PC-3 (cell line): ENCODE measurements around the gene MACROD2. TPM values are rescaled to one million over a fixed set of nuclear protein-coding genes. Genes with fewer than 3 reads are reported as not detected.

Experiments used
- ATAC-seq: fragments of 200-7000 bp; cut with Tn5 transposase; 2 replicates; pipeline ENCODE4 v1.9.1; 2020; ENCODE audit warnings: mild to moderate bottlenecking, moderate library complexity
- BruUV-seq: library from RNA; stranded (reverse); fragments of 400-500 nt; replicated peaks from 2 replicates; lab custom pipeline; 2021; lab: Mats Ljungman, UMichigan
- CTCF ChIA-PET: fragments of 300-600 bp; sonication (Branson Sonifier 250); formaldehyde crosslinking; loops from one replicate; lab custom pipeline; 2022; ENCODE audit warnings: antibody characterized with exemption; lab: Charles Lee
- POLR2A ChIA-PET: fragments of 300-600 bp; sonication (Branson Sonifier 250); formaldehyde crosslinking; loops from one replicate; lab custom pipeline; 2022; ENCODE audit warnings: antibody characterized with exemption; ENCODE audit not compliant: unreplicated experiment; lab: Charles Lee
- DNase-seq: peaks from one replicate; pipeline ENCODE4 v3.0.0-alpha.2; 2015
- H2AFZ ChIP-seq: fragments of 300-600 bp; sonication (generic); 2 replicates; pipeline ENCODE4 v1.6.0; 2016; ENCODE audit warnings: antibody characterized with exemption, low read length
- H3F3A ChIP-seq: fragments of 300-600 bp; sonication (generic); one replicate; pipeline ENCODE4 v1.6.0; 2017; ENCODE audit warnings: antibody characterized with exemption, low read length, control low read depth, mild to moderate bottlenecking; ENCODE audit not compliant: unreplicated experiment
- H3K27ac ChIP-seq: fragments of 300-600 bp; sonication (generic); 2 replicates; pipeline ENCODE4 v1.5.1; 2016; ENCODE audit warnings: mild to moderate bottlenecking, low read length
- H3K27me3 ChIP-seq: fragments of 300-600 bp; sonication (generic); 2 replicates; pipeline ENCODE4 v1.6.1; 2016; ENCODE audit warnings: low read length, mixed read lengths
- H3K36me3 ChIP-seq: fragments of 300-600 bp; sonication (generic); 2 replicates; pipeline ENCODE4 v1.6.1; 2016; ENCODE audit warnings: low read depth, mixed run types, low read length, mixed read lengths
- H3K4me1 ChIP-seq: fragments of 300-600 bp; sonication (generic); 2 replicates; pipeline ENCODE4 v1.5.1; 2016; ENCODE audit warnings: low read length; ENCODE audit not compliant: insufficient read depth
- H3K4me2 ChIP-seq: fragments of 300-600 bp; sonication (generic); 2 replicates; pipeline ENCODE4 v1.6.0; 2016; ENCODE audit warnings: low read length
- H3K4me3 ChIP-seq: fragments of 300-600 bp; sonication (generic); 2 replicates; pipeline ENCODE4 v1.5.1; 2016; ENCODE audit warnings: mild to moderate bottlenecking, low read length, mixed read lengths
- H3K79me2 ChIP-seq: fragments of 300-600 bp; sonication (generic); 2 replicates; pipeline ENCODE4 v1.6.1; 2017; ENCODE audit warnings: low read length, mixed read lengths
- H3K9ac ChIP-seq: fragments of 300-600 bp; sonication (generic); 2 replicates; pipeline ENCODE4 v1.6.0; 2016; ENCODE audit warnings: mild to moderate bottlenecking, low read length
- H3K9me2 ChIP-seq: fragments of 300-600 bp; sonication (generic); replicated peaks from 2 replicates; pipeline ENCODE4 v1.6.1; 2016; ENCODE audit warnings: mixed run types, low read length, mixed read lengths
- H3K9me3 ChIP-seq: fragments of 300-600 bp; sonication (generic); 2 replicates; pipeline ENCODE4 v1.6.1; 2016; ENCODE audit warnings: low read length, mixed read lengths
- H4K20me1 ChIP-seq: fragments of 300-600 bp; sonication (generic); 2 replicates; pipeline ENCODE4 v1.6.1; 2016; ENCODE audit warnings: low read length, mixed read lengths
- CTCF ChIP-seq: fragments of 300-600 bp; sonication (generic); conservative IDR thresholded peaks from 2 replicates; pipeline ENCODE4 v1.5.1; 2017; ENCODE audit warnings: antibody characterized with exemption, low read depth, mild to moderate bottlenecking, low read length
- EZH2 ChIP-seq: fragments of 300-600 bp; sonication (generic); IDR thresholded peaks from one replicate; pipeline ENCODE4 v1.6.1; 2017; ENCODE audit warnings: antibody characterized with exemption, mild to moderate bottlenecking, low read length; ENCODE audit not compliant: unreplicated experiment
- EZH2phosphoT487 ChIP-seq: fragments of 300-600 bp; sonication (generic); IDR thresholded peaks from 2 replicates; pipeline ENCODE4 v1.6.1; 2018; ENCODE audit warnings: mild to moderate bottlenecking, antibody characterized with exemption, low read length, borderline replicate concordance
- intact Hi-C: fragments of 100-400 bp; cut with micrococcal nuclease; formaldehyde crosslinking; loops from 2 replicates; pipeline ENCODE4 v1.9.0; 2023
- total RNA-seq: library from RNA; depleted of rRNA; stranded (reverse); fragments of >200 nt; gene quantifications from 2 replicates; pipeline ENCODE4 v1.2.3, GENCODE V29; 2014

Gene MACROD2
- total RNA-seq, 1 experiment from 2014 or later, result 3.1 TPM

GRCh38 chr20:15918631-15919030, 1923.3 kb downstream of the MACROD2 start:
- ATAC-seq, result no peak
- Histone ChIP-seq H2AFZ (no peak overlapping the region), H3F3A (no peaks in the 10 kb centered on the region), H3K36me3 (no peaks in the 10 kb centered on the region), H3K4me1 (peaks cover 24% of the 10 kb centered on the region), H3K9me3 (no peaks in the 10 kb centered on the region), H3K79me2 (no peaks in the 10 kb centered on the region), H3K9me2 (no peaks in the 10 kb centered on the region), H3K9ac (no peak overlapping the region), H3K27me3 (no peaks in the 10 kb centered on the region), H4K20me1 (no peaks in the 10 kb centered on the region), H3K27ac (no peak overlapping the region), H3K4me3 (no peak overlapping the region), H3K4me2 (no peak overlapping the region)
- intact Hi-C loops, result no loop called here
- no peak for TF ChIP-seq EZH2phosphoT487
- no peak for TF ChIP-seq CTCF
- TF ChIP-seq EZH2, result no peak
- no peak for DNase-seq
- BruUV-seq, result no TSS peak
- CTCF ChIA-PET, result no interaction called here
- POLR2A ChIA-PET, result no interaction called here

- H3K36me3 ChIP-seq, result no peaks in the 10 kb centered on the region
- ATAC-seq (no peak), DNase-seq (no peak)
- H3K4me3 ChIP-seq, result no peak overlapping the region
- no peaks in the 10 kb centered on the region for H4K20me1 ChIP-seq
- POLR2A ChIA-PET, result no interaction called here
- H3K27ac ChIP-seq, result no peak overlapping the region
- no peaks in the 10 kb centered on the region for H3K27me3 ChIP-seq
- CTCF ChIA-PET, result no interaction called here
- no peaks in the 10 kb centered on the region for H3F3A ChIP-seq
- H3K9me3 ChIP-seq, result no peaks in the 10 kb centered on the region
- H3K79me2 ChIP-seq, result no peaks in the 10 kb centered on the region
- intact Hi-C loops, result no loop called here
- no peaks in the 10 kb centered on the region for H3K9me2 ChIP-seq
- H3K4me1 ChIP-seq, result peaks cover 19% of the 10 kb centered on the region
- H2AFZ ChIP-seq, result no peak overlapping the region
- no peak overlapping the region for H3K4me2 ChIP-seq
- H3K9ac ChIP-seq, result no peak overlapping the region
- TF ChIP-seq EZH2phosphoT487 (no peak), CTCF (no peak), EZH2 (no peak)
- BruUV-seq, result no TSS peak
These were observed 1923.8 kb downstream of the MACROD2 start for GRCh38 chr20:15919118-15919517.

GRCh38 chr20:15921930-15922329, 1926.6 kb downstream of the MACROD2 start:
- Histone ChIP-seq H3K9me2 (no peaks in the 10 kb centered on the region), H3K4me2 (no peak overlapping the region), H3F3A (no peaks in the 10 kb centered on the region), H3K4me3 (no peak overlapping the region), H3K27ac (no peak overlapping the region), H3K9me3 (no peaks in the 10 kb centered on the region), H2AFZ (no peak overlapping the region), H3K79me2 (no peaks in the 10 kb centered on the region), H4K20me1 (no peaks in the 10 kb centered on the region), H3K36me3 (no peaks in the 10 kb centered on the region), H3K9ac (no peak overlapping the region), H3K27me3 (no peaks in the 10 kb centered on the region), H3K4me1 (peaks cover 8% of the 10 kb centered on the region)
- ChIA-PET POLR2A (interaction anchor here (0.6 kb wide), 1 partner anchor 656 kb away, joined by 4 read pairs; no protein-coding TSS in a partner anchor), CTCF (no interaction called here)
- no TSS peak for BruUV-seq
- ATAC-seq (no peak), DNase-seq (no peak)
- intact Hi-C loops, result no loop called here
- TF ChIP-seq CTCF (no peak), EZH2phosphoT487 (no peak)
